H9 (cell line): Measurements from ENCODE around the gene NECTIN4. TPM values are rescaled to one million over a fixed set of nuclear protein-coding genes. Genes with fewer than 3 reads are reported as not detected.

Experiments
- DNase-seq: peaks from one replicate; pipeline ENCODE4 v3.0.0-alpha.2; 2017
- H2AFZ ChIP-seq: one replicate; pipeline ENCODE4 v1.6.1; 2013; ENCODE audit warnings: mild to moderate bottlenecking, low read length, control low read depth, moderate library complexity
- H2AK5ac ChIP-seq: 2 replicates; pipeline ENCODE4 v1.6.1; 2013; ENCODE audit warnings: low read length, control low read depth, mixed read lengths; ENCODE audit not compliant: insufficient read length
- H2BK120ac ChIP-seq: one replicate; pipeline ENCODE4 v1.6.1; 2013; ENCODE audit warnings: low read depth, mild to moderate bottlenecking, low read length, control low read depth, inconsistent platforms; ENCODE audit not compliant: poor library complexity, severe bottlenecking
- H2BK12ac ChIP-seq: 2 replicates; pipeline ENCODE4 v1.6.1; 2013; ENCODE audit warnings: low read length, control low read depth, mixed read lengths, low read depth; ENCODE audit not compliant: insufficient read length
- H2BK15ac ChIP-seq: 2 replicates; pipeline ENCODE4 v1.6.1; 2013; ENCODE audit warnings: low read depth, low read length, control low read depth
- H2BK20ac ChIP-seq: one replicate; pipeline ENCODE4 v1.6.1; 2013; ENCODE audit warnings: low read depth, mild to moderate bottlenecking, low read length, control low read depth, inconsistent platforms; ENCODE audit not compliant: poor library complexity, severe bottlenecking
- H2BK5ac ChIP-seq: 2 replicates; pipeline ENCODE4 v1.6.1; 2013; ENCODE audit warnings: low read length, control low read depth, mixed read lengths; ENCODE audit not compliant: insufficient read length
- H3K14ac ChIP-seq: 2 replicates; pipeline ENCODE4 v1.6.1; 2013; ENCODE audit warnings: low read length, control low read depth; ENCODE audit not compliant: insufficient read depth
- H3K18ac ChIP-seq: 2 replicates; pipeline ENCODE4 v1.6.1; 2013; ENCODE audit warnings: low read depth, mild to moderate bottlenecking, mixed read lengths, low read length, control low read depth; ENCODE audit not compliant: insufficient read length
- H3K23ac ChIP-seq: 2 replicates; pipeline ENCODE4 v1.6.1; 2013; ENCODE audit warnings: low read length, control low read depth, mixed read lengths, low read depth; ENCODE audit not compliant: insufficient read length
- H3K23me2 ChIP-seq: 2 replicates; pipeline ENCODE4 v1.6.1; 2013; ENCODE audit warnings: low read depth, mild to moderate bottlenecking, mixed read lengths, low read length, control low read depth; ENCODE audit not compliant: insufficient read length, poor library complexity, severe bottlenecking
- H3K27ac ChIP-seq: 2 replicates; pipeline ENCODE4 v1.5.1; 2013; ENCODE audit warnings: low read length, control low read depth, mixed read lengths, low read depth; ENCODE audit not compliant: insufficient read length
- H3K27me3 ChIP-seq: 2 replicates; pipeline ENCODE4 v1.6.1; 2013; ENCODE audit warnings: low read length, control low read depth, inconsistent platforms; ENCODE audit not compliant: insufficient read depth
- H3K4ac ChIP-seq: 2 replicates; pipeline ENCODE4 v1.6.1; 2013; ENCODE audit warnings: low read depth, mild to moderate bottlenecking, control low read depth, inconsistent platforms, low read length, moderate library complexity
- H3K4me1 ChIP-seq: 2 replicates; pipeline ENCODE4 v1.6.1; 2013; ENCODE audit warnings: low read length, control low read depth, inconsistent platforms; ENCODE audit not compliant: insufficient read depth
- H3K4me2 ChIP-seq: 2 replicates; pipeline ENCODE4 v1.6.1; 2013; ENCODE audit warnings: low read length, control low read depth, mixed read lengths; ENCODE audit not compliant: insufficient read length, insufficient read depth
- H3K56ac ChIP-seq: 2 replicates; pipeline ENCODE4 v1.6.1; 2013; ENCODE audit warnings: low read depth, mild to moderate bottlenecking, mixed read lengths, low read length, control low read depth; ENCODE audit not compliant: insufficient read length
- H3K79me1 ChIP-seq: 2 replicates; pipeline ENCODE4 v1.6.1; 2013; ENCODE audit warnings: low read depth, mild to moderate bottlenecking, moderate library complexity, low read length, control low read depth, inconsistent platforms; ENCODE audit not compliant: insufficient read depth, poor library complexity, severe bottlenecking
- H3K79me2 ChIP-seq: 2 replicates; pipeline ENCODE4 v1.6.1; 2013; ENCODE audit warnings: low read length, control low read depth, inconsistent platforms; ENCODE audit not compliant: insufficient read depth
- H3K9ac ChIP-seq: 2 replicates; pipeline ENCODE4 v1.6.1; 2013; ENCODE audit warnings: low read length, control low read depth, mixed read lengths; ENCODE audit not compliant: insufficient read length; ENCODE audit errors: extremely low read depth
- H3K9me3 ChIP-seq: one replicate; pipeline ENCODE4 v1.6.1; 2013; ENCODE audit warnings: low read depth, low read length, inconsistent platforms; ENCODE audit not compliant: control insufficient read depth
- H3T11ph ChIP-seq: one replicate; pipeline ENCODE4 v1.6.1; 2013; ENCODE audit warnings: mild to moderate bottlenecking, low read length, control low read depth, inconsistent platforms
- H4K20me1 ChIP-seq: one replicate; pipeline ENCODE4 v1.6.1; 2013; ENCODE audit not compliant: control insufficient read depth, insufficient read length, insufficient read depth
- H4K5ac ChIP-seq: 2 replicates; pipeline ENCODE4 v1.6.1; 2013; ENCODE audit warnings: low read depth, mild to moderate bottlenecking, mixed read lengths, low read length, control low read depth; ENCODE audit not compliant: insufficient read length
- H4K8ac ChIP-seq: replicated peaks from 2 replicates; pipeline ENCODE4 v1.6.1; 2013; ENCODE audit warnings: low read length, control low read depth, mixed read lengths, low read depth; ENCODE audit not compliant: insufficient read length
- H4K91ac ChIP-seq: 2 replicates; pipeline ENCODE4 v1.6.1; 2013; ENCODE audit warnings: low read depth, mild to moderate bottlenecking, moderate library complexity, mixed read lengths, low read length, control low read depth; ENCODE audit not compliant: insufficient read length
- H3K27ac Mint-ChIP-seq, 3 experiments: 2 replicates in 2 of 3; 3 replicates in 1 of 3; pipeline ENCODE4 v1.8.0; 2020 to 2021; ENCODE audit warnings: mixed read lengths in 3 of 3, mild to moderate bottlenecking in 1 of 3, moderate library complexity in 1 of 3
- H3K27me3 Mint-ChIP-seq: 2 replicates; pipeline ENCODE4 v1.8.0; 2021; ENCODE audit warnings: low read depth, mild to moderate bottlenecking, moderate library complexity, mixed read lengths
- H3K36me3 Mint-ChIP-seq, 3 experiments: 2 replicates in 2 of 3; 3 replicates in 1 of 3; pipeline ENCODE4 v1.8.0; 2020 to 2021; ENCODE audit warnings: low read depth in 3 of 3, mixed read lengths in 3 of 3; ENCODE audit not compliant: insufficient read depth in 1 of 3
- H3K4me1 Mint-ChIP-seq, 2 experiments: 2 replicates each; pipeline ENCODE4 v1.8.0; 2020; ENCODE audit warnings: mixed read lengths in 2 of 2
- H3K4me3 Mint-ChIP-seq, 2 experiments: 2 replicates in 1 of 2; 3 replicates in 1 of 2; pipeline ENCODE4 v1.8.0; 2020 to 2021; ENCODE audit warnings: mild to moderate bottlenecking in 2 of 2, mixed read lengths in 2 of 2, moderate library complexity in 1 of 2
- H3K9me3 Mint-ChIP-seq, 2 experiments: 2 replicates in 1 of 2; 3 replicates in 1 of 2; pipeline ENCODE4 v1.8.0; 2020; ENCODE audit warnings: mild to moderate bottlenecking in 2 of 2, mixed read lengths in 2 of 2, moderate library complexity in 1 of 2
- CTCF ChIP-seq: fragments of 200-600 bp; sonication (generic); conservative IDR thresholded peaks from 3 replicates; pipeline ENCODE4 v1.8.0; 2021; ENCODE audit warnings: antibody characterized with exemption, mild to moderate bottlenecking
- WGBS: extraction: QIAGEN DNeasy Blood & Tissue Kit; methylation state at CpG from one replicate; pipeline ENCODE4 v1.1.7; 2013; ENCODE audit warnings: missing lambda C conversion rate, low lambda C conversion rate, mixed read lengths; ENCODE audit not compliant: insufficient read length; ENCODE audit errors: extremely low coverage; 5-methylcytosine and 5-hydroxymethylcytosine counted together
- total RNA-seq: library from RNA; stranded (reverse); gene quantifications from 2 replicates; pipeline ENCODE4 v1.2.1, GENCODE V29; 2021

Gene NECTIN4
- total RNA-seq, 1 experiment from 2014 or later, result 0.33 TPM

GRCh38 chr1:161033751-161034150 is 55.6 kb downstream of the NECTIN4 start:
- no peak overlapping the region for H3K27ac Mint-ChIP-seq
- no peaks in the 10 kb centered on the region; the same call in 1 of the 2 replicates for H3K79me2 ChIP-seq

More at GRCh38 chr1:161033751-161034150, 55.6 kb downstream of the NECTIN4 start:
- H3K9me3 ChIP-seq, result no peaks in the 10 kb centered on the region
- WGBS, result no CpG with 5 or more reads among the region's 3 CpGs
- H3K27ac ChIP-seq, result no peak overlapping the region
- H3K9ac ChIP-seq, result no peak overlapping the region
- H3K4ac ChIP-seq, result no peak overlapping the region
- H3K23ac ChIP-seq, result no peak overlapping the region
- H2BK20ac ChIP-seq, result no peak overlapping the region
- H3K27me3 Mint-ChIP-seq, result no peaks in the 10 kb centered on the region
- no peak for DNase-seq
- no peak overlapping the region for H2BK5ac ChIP-seq
- H3K23me2 ChIP-seq, result peaks cover 7% of the 10 kb centered on the region
- peaks cover 9 to 12% of the 10 kb centered on the region in 2 experiments; a peak in 4 of 5 replicates for H3K9me3 Mint-ChIP-seq
- H3K36me3 Mint-ChIP-seq, result peaks cover 6 to 23% (median 11%) of the 10 kb centered on the region in 3 experiments; a peak in 6 of 7 replicates
- no peak overlapping the region for H2AK5ac ChIP-seq
- H4K91ac ChIP-seq, result no peak overlapping the region
- no peak overlapping the region for H3K4me3 Mint-ChIP-seq
- H3K18ac ChIP-seq, result no peak overlapping the region
- H4K8ac ChIP-seq, result no peak overlapping the region
- no peak for TF ChIP-seq CTCF
- H3K4me1 ChIP-seq, result no peaks in the 10 kb centered on the region; the same call in 1 of the 2 replicates
- H4K5ac ChIP-seq, result no peak overlapping the region
- H3K56ac ChIP-seq, result no peak overlapping the region
- no peaks in the 10 kb centered on the region for H3K27me3 ChIP-seq
- H2BK15ac ChIP-seq, result no peak overlapping the region
- peaks cover 14 to 30% of the 10 kb centered on the region in 2 experiments for H3K4me1 Mint-ChIP-seq
- H2BK12ac ChIP-seq, result no peak overlapping the region
- H3K14ac ChIP-seq, result no peak overlapping the region
- no peak overlapping the region for H2BK120ac ChIP-seq
- H3K79me1 ChIP-seq, result no peaks in the 10 kb centered on the region
- H3K4me2 ChIP-seq, result no peak overlapping the region
- H2AFZ ChIP-seq, result no peak overlapping the region
- no peaks in the 10 kb centered on the region for H4K20me1 ChIP-seq
- no peak overlapping the region for H3T11ph ChIP-seq
